K562 (cell line): ENCODE data around the gene C1QTNF8. TPM values are rescaled to one million over a fixed set of nuclear protein-coding genes. Genes with fewer than 3 reads are reported as not detected.

Experiments
- ATAC-seq: fragments of 200-7000 bp; cut with Tn5 transposase; 3 replicates; pipeline ENCODE4 v1.9.1; 2020; ENCODE audit warnings: moderate library complexity
- BruUV-seq: library from RNA; stranded (reverse); fragments of 400-500 nt; replicated peaks from 2 replicates; lab custom pipeline; 2021; lab: Mats Ljungman, UMichigan
- CTCF ChIA-PET: fragments of 300-600 bp; formaldehyde crosslinking; extraction: SDS; loops from one replicate; lab custom pipeline; 2021; ENCODE audit warnings: low intra/inter-chr PET ratio; lab: Yijun Ruan, JAX
- POLR2A ChIA-PET: fragments of 300-600, 350-650 bp; sonication (Branson Sonifier 250); formaldehyde crosslinking; extraction: SDS; loops from one replicate; lab custom pipeline; 2021; ENCODE audit warnings: antibody characterized with exemption, inconsistent platforms; lab: Yijun Ruan, JAX
- DNase-seq, 4 experiments: peaks; one replicate each; pipeline versions ENCODE4 v3.0.0 to v3.0.0-alpha.2; 2011 to 2018; ENCODE audit warnings: low spot score in 3 of 4, mixed read lengths in 3 of 4; ENCODE audit errors: extremely low read depth in 1 of 4
- FAIRE-seq: peaks from 2 replicates; lab custom pipeline; 2011; peaks lifted over from hg19 to GRCh38; lab: Jason Lieb, UNC
- H2AFZ ChIP-seq: 2 replicates; pipeline ENCODE4 v1.6.0; 2011; ENCODE audit warnings: low read depth, low read length, control low read depth, inconsistent platforms
- H3K27ac ChIP-seq: fragments of 200-600 bp; 3 replicates; pipeline ENCODE4 v1.8.0; 2011; ENCODE audit warnings: low read depth, mild to moderate bottlenecking, control low read depth, inconsistent platforms, low read length, moderate library complexity, mixed read lengths; ENCODE audit errors: extremely low read depth
- H3K27me3 ChIP-seq, 2 experiments: fragments of 300-600 bp in 1 of 2; 2 replicates in 1 of 2; 3 replicates in 1 of 2; pipeline versions ENCODE4 v1.6.0 to v1.8.0; 2011; ENCODE audit warnings: inconsistent platforms in 2 of 2, low read length in 2 of 2, mild to moderate bottlenecking in 1 of 2, mixed read lengths in 1 of 2, moderate library complexity in 1 of 2; ENCODE audit not compliant: control insufficient read depth in 2 of 2, insufficient read depth in 2 of 2
- H3K36me3 ChIP-seq: fragments of 300-600 bp; 3 replicates; pipeline ENCODE4 v1.8.0; 2011; ENCODE audit warnings: mild to moderate bottlenecking, low read length, inconsistent platforms; ENCODE audit not compliant: control insufficient read depth, insufficient read depth
- H3K4me1 ChIP-seq, 2 experiments: fragments of 200-600 bp in 1 of 2; replicated peaks in 1 of 2; 2 replicates in 1 of 2; 3 replicates in 1 of 2; pipeline versions ENCODE4 v1.5.1 to v1.8.0; 2011; ENCODE audit warnings: inconsistent platforms in 2 of 2, low read length in 2 of 2, mild to moderate bottlenecking in 1 of 2, mixed read lengths in 1 of 2, moderate library complexity in 1 of 2; ENCODE audit not compliant: control insufficient read depth in 2 of 2, insufficient read depth in 2 of 2
- H3K4me2 ChIP-seq: 2 replicates; pipeline ENCODE4 v1.6.1; 2011; ENCODE audit warnings: low read length, control low read depth, inconsistent platforms, mixed read lengths; ENCODE audit not compliant: insufficient read depth
- H3K4me3 ChIP-seq: fragments of 200-600 bp; sonication (generic), shearing (Covaris generic); 2 replicates; pipeline ENCODE4 v1.5.1; 2016; ENCODE audit warnings: control low read depth, inconsistent platforms
- H3K79me2 ChIP-seq: fragments of 200-600 bp; 3 replicates; pipeline ENCODE4 v1.8.0; 2011; ENCODE audit warnings: low read length, inconsistent platforms; ENCODE audit not compliant: control insufficient read depth, insufficient read depth
- H3K9ac ChIP-seq, 2 experiments: 2 replicates each; pipeline versions ENCODE4 v1.6.0 to v1.6.1; 2011; ENCODE audit warnings: low read depth in 2 of 2, low read length in 2 of 2, control low read depth in 1 of 2, inconsistent platforms in 1 of 2, mild to moderate bottlenecking in 1 of 2, mixed read lengths in 1 of 2; ENCODE audit not compliant: insufficient read depth in 1 of 2
- H3K9me1 ChIP-seq: one replicate; pipeline ENCODE4 v1.6.0; 2011; ENCODE audit warnings: inconsistent platforms, mild to moderate bottlenecking, low read length, moderate library complexity; ENCODE audit not compliant: control insufficient read depth, insufficient read depth
- H3K9me3 ChIP-seq: replicated peaks from 2 replicates; pipeline ENCODE4 v1.5.1; 2011; ENCODE audit warnings: low read depth, low read length, inconsistent platforms; ENCODE audit not compliant: control insufficient read depth, insufficient read depth
- H4K20me1 ChIP-seq: replicated peaks from 2 replicates; pipeline ENCODE4 v1.6.1; 2011; ENCODE audit warnings: low read length, inconsistent platforms, mixed read lengths; ENCODE audit not compliant: control insufficient read depth, insufficient read depth
- DEAF1 ChIP-seq: fragments of 450-650 bp; formaldehyde crosslinking; IDR thresholded peaks from 2 replicates; pipeline ENCODE4 v1.4.0; 2020; ENCODE audit warnings: mild to moderate bottlenecking, moderate library complexity
- GTF2A2 ChIP-seq: IDR thresholded peaks from 2 replicates; pipeline ENCODE4 v1.6.1; 2016; ENCODE audit warnings: mild to moderate bottlenecking, missing genetic modification characterization, missing compliant biosample characterization
- ID3 ChIP-seq, 2 experiments: fragments of 250-450 bp in 1 of 2; fragments of 450-650 bp in 1 of 2; sonication (Bioruptor Pico) in 1 of 2; IDR thresholded peaks; 2 replicates each; pipeline versions ENCODE4 v1.6.1 to v1.8.0; 2016 to 2021; ENCODE audit warnings: mild to moderate bottlenecking in 2 of 2, moderate library complexity in 2 of 2, missing compliant biosample characterization in 1 of 2, missing genetic modification characterization in 1 of 2
- POLR2A ChIP-seq: fragments of 450-650 bp; conservative IDR thresholded peaks from 2 replicates; pipeline ENCODE4 v1.6.1; 2016
- ZBTB1 ChIP-seq: sonication (generic); formaldehyde crosslinking; IDR thresholded peaks from 2 replicates; pipeline ENCODE4 v1.8.1; 2023; ENCODE audit warnings: missing genetic modification reagents, low read depth, mild to moderate bottlenecking, borderline replicate concordance
- ZBTB12 ChIP-seq: fragments of 250-450 bp; sonication (Bioruptor Pico); IDR thresholded peaks from 2 replicates; pipeline ENCODE4 v1.4.0; 2020
- ZNF586 ChIP-seq: fragments of 450-650 bp; formaldehyde crosslinking; conservative IDR thresholded peaks from 2 replicates; pipeline ENCODE4 v1.4.0; 2020; ENCODE audit warnings: mild to moderate bottlenecking, moderate library complexity
- WGBS: fragments of 100-300 bp; shearing (Covaris generic); methylation state at CpG from one replicate; pipeline ENCODE4 v1.1.6; 2016; ENCODE audit warnings: low coverage, mixed read lengths; ENCODE audit not compliant: insufficient coverage; ENCODE audit errors: missing lambda C conversion rate; 5-methylcytosine and 5-hydroxymethylcytosine counted together
- in situ Hi-C: fragments of 300-500 bp; cut with MboI; formaldehyde crosslinking; loops from 4 replicates; pipeline ENCODE4 v1.15.0; 2018; ENCODE audit warnings: inconsistent platforms, mixed read lengths
- intact Hi-C: fragments of 100-400 bp; cut with micrococcal nuclease; formaldehyde crosslinking; loops from 2 replicates; pipeline ENCODE4 v1.14.2; 2022
- polyA plus RNA-seq, 8 experiments: library from polyadenylated mRNA; depleted of rRNA in 4 of 8; stranded (reverse) in 5 of 8; unstranded in 3 of 8; fragments of >200 nt; fragmentation: Nextera tagmentation in 2 of 8; fragmentation: Illumina TruSeq in 1 of 8; extraction: Ambion mirVana in 2 of 8; extraction: Trizol in 1 of 8; gene quantifications; 2 replicates each; pipeline versions ENCODE4 v1.2.1 to v1.2.3, GENCODE V29; 2011 to 2014; ENCODE audit warnings: inconsistent platforms in 1 of 8, missing spikeins in 1 of 8
- total RNA-seq, 7 experiments: library from RNA; depleted of rRNA in 6 of 7; stranded (reverse); fragments of >200 nt in 6 of 7; fragmentation: Illumina TruSeq in 2 of 7; extraction: Trizol in 2 of 7; gene quantifications; 2 replicates each; pipeline versions ENCODE4 v1.2.1 to v1.2.3, GENCODE V29; 2011 to 2021; ENCODE audit warnings: low replicate concordance in 1 of 7

The C1QTNF8 gene
- total and polyA plus RNA-seq, 9 of the 15 experiments (the other 6 are each of a cell fraction or from before 2014, with no cell fraction given): not detected

- no peak for TF ChIP-seq ZBTB12
Observed at GRCh38 chr16:1048442-1049112, 47.5 kb downstream of the C1QTNF8 start (continued).

- Histone ChIP-seq H3K27ac (no peak overlapping the region), H4K20me1 (no peaks in the 10 kb centered on the region), H3K4me2 (no peak overlapping the region), H3K4me1 (peaks cover 0 to 76% of the 10 kb centered on the region in 2 experiments; a peak in 2 of 5 replicates), H2AFZ (no peak overlapping the region), H3K9ac (no peak overlapping the region), H3K27me3 (peaks cover 12 to 54% of the 10 kb centered on the region in 2 experiments; a peak in 3 of 5 replicates), H3K36me3 (no peaks in the 10 kb centered on the region), H3K4me3 (no peak overlapping the region), H3K9me1 (no peaks in the 10 kb centered on the region), H3K79me2 (no peaks in the 10 kb centered on the region), H3K9me3 (no peaks in the 10 kb centered on the region)
- 28% methylated on average over 15 of the region's 16 CpGs for WGBS
- FAIRE-seq (no peak), DNase-seq (no peak), ATAC-seq (no peak)
- intact Hi-C loops: no loop called here
- BruUV-seq: no TSS peak
- TF ChIP-seq POLR2A (no peak), ZBTB1 (CRISPR knock-in tag) (no peak), ZNF586 (CRISPR knock-in tag) (no peak), GTF2A2 (tag) (no peak), DEAF1 (no peak), ID3 (CRISPR knock-in tag; IDR thresholded peaks at IDR 0.05) (no peak), ID3 (tag; IDR thresholded peaks at IDR 0.05) (no peak)
- ChIA-PET POLR2A (interaction anchor here (0.7 kb wide), 3 partner anchors 9 to 38 kb away, joined by 3 to 4 read pairs (median 4); no protein-coding TSS in a partner anchor), CTCF (no interaction called here)
- in situ Hi-C loops: loop anchor here (5.0 kb wide), 1 partner anchor 236 kb away; no protein-coding TSS in a partner anchor
Observed at GRCh38 chr16:1047801-1048200, 48.2 kb downstream of the C1QTNF8 start.
